ENCODE data around the gene PHGDH.

The PHGDH gene

GRCh38 chr1:119787776-119788175 lies 76.0 kb downstream of the PHGDH start:
- Histone ChIP-seq H3K4me1 (ENCODE audit: insufficient read depth, low read length, severe bottlenecking) (no peaks in the 10 kb centered on the region), H3K36me3 (ENCODE audit: insufficient read depth, low read length) (no peaks in the 10 kb centered on the region), H4K20me1 (ENCODE audit: insufficient read depth, low read length) (no peaks in the 10 kb centered on the region), H3K4me2 (ENCODE audit: low read length) (no peak overlapping the region), H3K9ac (ENCODE audit: low read length) (no peak overlapping the region), H3K4me3 (ENCODE audit: low read depth, low read length, poor library complexity, severe bottlenecking) (no peak overlapping the region), H3K27ac (ENCODE audit: low read depth, low read length, poor library complexity, severe bottlenecking) (no peak overlapping the region), H3K79me2 (ENCODE audit: insufficient read depth, low read length) (no peaks in the 10 kb centered on the region), H3K9me2 (ENCODE audit: low read depth, low read length) (no peaks in the 10 kb centered on the region), H3F3A (ENCODE audit: insufficient read depth, low read length) (no peaks in the 10 kb centered on the region), H3K27me3 (ENCODE audit: insufficient read depth, low read length) (no peaks in the 10 kb centered on the region), H3K9me3 (ENCODE audit: low read length) (no peaks in the 10 kb centered on the region), H2AFZ (ENCODE audit: low read length) (no peak overlapping the region)
- TF ChIP-seq EZH2 (IDR thresholded peaks at IDR 0.05; ENCODE audit: borderline replicate concordance, low read length) (no peak), CTCF (IDR thresholded peaks at IDR 0.05; ENCODE audit: low read length) (no peak)

DNA sequence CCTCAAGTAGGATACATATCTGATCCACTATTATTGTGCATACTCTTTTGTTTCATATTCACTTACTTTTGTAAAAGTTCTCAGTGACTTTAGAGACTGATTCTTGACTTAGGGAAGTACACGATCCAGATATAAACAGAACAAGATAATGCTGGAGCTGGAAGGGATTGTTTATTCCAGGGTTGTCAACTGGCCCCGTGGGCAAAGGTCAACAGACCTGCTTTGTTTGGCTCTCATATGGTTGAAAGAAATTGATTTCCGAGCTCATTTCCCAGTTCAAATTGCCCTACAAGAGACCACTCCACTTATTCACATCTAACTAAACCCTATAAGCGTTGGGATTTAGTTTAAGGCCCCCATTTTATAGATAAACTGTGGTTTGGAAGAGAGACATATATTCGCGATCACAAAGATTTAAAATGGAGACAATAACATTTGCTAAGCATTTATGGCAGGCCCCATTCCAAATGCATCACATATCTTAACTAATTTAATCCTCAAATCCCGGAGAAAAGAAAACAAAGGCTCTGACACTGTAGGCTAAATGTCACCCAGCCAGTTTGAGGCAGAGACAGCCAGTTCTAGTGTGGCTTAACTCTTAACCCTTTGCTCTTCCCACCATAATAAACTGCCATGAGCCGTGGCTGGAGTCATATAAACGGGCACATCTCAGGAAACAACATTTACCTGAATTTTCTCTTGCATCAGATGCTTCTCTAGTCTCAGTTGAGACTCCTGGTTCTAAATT lies 78.9 kb downstream of the PHGDH start:
- H4K20me1 ChIP-seq (ENCODE audit: insufficient read depth, low read length) = no peaks in the 10 kb centered on the region
- H3K4me2 ChIP-seq (ENCODE audit: low read length) = no peak overlapping the region
- no peak overlapping the region for H3K4me3 ChIP-seq (ENCODE audit: low read depth, low read length, poor library complexity, severe bottlenecking)
- H3K27me3 ChIP-seq (ENCODE audit: insufficient read depth, low read length) = no peaks in the 10 kb centered on the region
- no peaks in the 10 kb centered on the region for H3K9me3 ChIP-seq (ENCODE audit: low read length)
- H3K36me3 ChIP-seq (ENCODE audit: insufficient read depth, low read length) = no peaks in the 10 kb centered on the region
- H3F3A ChIP-seq (ENCODE audit: insufficient read depth, low read length) = no peaks in the 10 kb centered on the region
- H2AFZ ChIP-seq (ENCODE audit: low read length) = no peak overlapping the region
- H3K4me1 ChIP-seq (ENCODE audit: insufficient read depth, low read length, severe bottlenecking) = no peaks in the 10 kb centered on the region
- TF ChIP-seq CTCF (IDR thresholded peaks at IDR 0.05; ENCODE audit: low read length) (no peak), EZH2 (IDR thresholded peaks at IDR 0.05; ENCODE audit: borderline replicate concordance, low read length) (no peak)
- H3K9ac ChIP-seq (ENCODE audit: low read length) = no peak overlapping the region
- H3K9me2 ChIP-seq (ENCODE audit: low read depth, low read length) = no peaks in the 10 kb centered on the region
- H3K27ac ChIP-seq (ENCODE audit: low read depth, low read length, poor library complexity, severe bottlenecking) = no peak overlapping the region
- no peaks in the 10 kb centered on the region for H3K79me2 ChIP-seq (ENCODE audit: insufficient read depth, low read length)

GRCh38 chr1:119791377-119791776 lies 79.6 kb downstream of the PHGDH start:
- no peak overlapping the region for H3K4me3 ChIP-seq (ENCODE audit: low read depth, low read length, poor library complexity, severe bottlenecking)
- no peaks in the 10 kb centered on the region for H3K36me3 ChIP-seq (ENCODE audit: insufficient read depth, low read length)
- no peaks in the 10 kb centered on the region for H3K79me2 ChIP-seq (ENCODE audit: insufficient read depth, low read length)
- TF ChIP-seq CTCF (IDR thresholded peaks at IDR 0.05; ENCODE audit: low read length) (no peak), EZH2 (IDR thresholded peaks at IDR 0.05; ENCODE audit: borderline replicate concordance, low read length) (no peak)
- no peaks in the 10 kb centered on the region for H3K27me3 ChIP-seq (ENCODE audit: insufficient read depth, low read length)
- no peak overlapping the region for H3K27ac ChIP-seq (ENCODE audit: low read depth, low read length, poor library complexity, severe bottlenecking)
- no peak overlapping the region for H2AFZ ChIP-seq (ENCODE audit: low read length)
- H3K4me2 ChIP-seq (ENCODE audit: low read length) = no peak overlapping the region
- H3K9me3 ChIP-seq (ENCODE audit: low read length) = no peaks in the 10 kb centered on the region
- H3K9ac ChIP-seq (ENCODE audit: low read length) = no peak overlapping the region
- H3F3A ChIP-seq (ENCODE audit: insufficient read depth, low read length) = no peaks in the 10 kb centered on the region
- no peaks in the 10 kb centered on the region for H4K20me1 ChIP-seq (ENCODE audit: insufficient read depth, low read length)
- H3K9me2 ChIP-seq (ENCODE audit: low read depth, low read length) = no peaks in the 10 kb centered on the region
- no peaks in the 10 kb centered on the region for H3K4me1 ChIP-seq (ENCODE audit: insufficient read depth, low read length, severe bottlenecking)

Data from OCI-LY1 (cell line).